Fibroblast of pulmonary artery (primary cell): Measurements from ENCODE around the gene PKD2.

Source experiments
- DNase-seq: peaks from one replicate; pipeline ENCODE4 v3.0.0-alpha.2; 2010; ENCODE audit warnings: low read depth
- H3K4me3 ChIP-seq: replicated peaks from 2 replicates; pipeline ENCODE4 v1.5.1; 2011; ENCODE audit warnings: low read depth, mild to moderate bottlenecking, control low read depth, low read length, moderate library complexity
- CTCF ChIP-seq: IDR thresholded peaks from 2 replicates; pipeline ENCODE4 v1.5.1; 2011; ENCODE audit warnings: mild to moderate bottlenecking, control low read depth, low read length, inconsistent platforms; ENCODE audit errors: missing control alignments

The PKD2 gene

GRCh38 chr4:88045021-88045420 lies 37.6 kb downstream of the PKD2 start:
- no peak overlapping the region for H3K4me3 ChIP-seq
- TF ChIP-seq CTCF = no peak

DNA sequence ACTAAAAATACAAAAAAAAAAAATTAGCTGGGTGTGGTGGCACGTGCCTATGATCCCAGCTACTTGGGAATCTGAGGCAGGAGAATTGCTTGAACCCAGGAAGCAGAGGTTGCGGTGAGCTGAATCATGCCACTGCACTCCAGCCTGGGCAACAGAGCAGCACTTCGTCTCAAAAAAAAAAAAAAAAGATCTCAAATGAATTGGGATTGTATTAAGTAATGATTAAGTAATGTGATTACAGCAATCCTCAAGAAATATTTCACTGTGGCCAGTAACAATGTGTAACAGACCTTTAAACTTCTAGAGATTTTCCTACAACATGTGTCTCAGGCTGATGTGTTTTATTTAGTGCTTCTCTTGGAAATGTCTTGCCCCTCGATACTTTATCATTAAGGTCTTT lies 46.8 kb downstream of the PKD2 start:
- no peak overlapping the region for H3K4me3 ChIP-seq
- no peak for DNase-seq
- no peak for TF ChIP-seq CTCF

More at GRCh38 chr4:88045021-88045420, 37.6 kb downstream of the PKD2 start:
- DNase-seq = no peak

DNA sequence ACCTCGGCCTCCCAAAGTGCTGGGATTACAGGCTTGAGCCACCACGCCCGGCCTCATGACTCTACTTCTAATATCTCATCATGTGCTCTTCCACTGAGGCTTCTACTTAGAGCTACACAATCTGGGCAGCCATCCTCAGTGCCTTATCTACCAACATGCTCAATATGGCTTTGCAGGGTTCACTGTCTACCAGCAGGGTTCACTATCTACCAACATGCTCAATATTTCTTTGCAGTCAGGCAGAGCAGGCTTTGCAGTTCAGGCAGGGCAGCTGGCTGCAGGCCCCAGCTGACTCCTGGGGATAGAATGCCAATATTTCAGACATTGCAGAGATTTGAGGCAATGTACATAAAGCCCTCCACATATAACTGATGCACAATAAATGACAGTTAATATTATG lies 47.5 kb downstream of the PKD2 start:
- DNase-seq = peak; percentile 44
- no peak overlapping the region for H3K4me3 ChIP-seq
- TF ChIP-seq CTCF = peak; percentile 41

DNA sequence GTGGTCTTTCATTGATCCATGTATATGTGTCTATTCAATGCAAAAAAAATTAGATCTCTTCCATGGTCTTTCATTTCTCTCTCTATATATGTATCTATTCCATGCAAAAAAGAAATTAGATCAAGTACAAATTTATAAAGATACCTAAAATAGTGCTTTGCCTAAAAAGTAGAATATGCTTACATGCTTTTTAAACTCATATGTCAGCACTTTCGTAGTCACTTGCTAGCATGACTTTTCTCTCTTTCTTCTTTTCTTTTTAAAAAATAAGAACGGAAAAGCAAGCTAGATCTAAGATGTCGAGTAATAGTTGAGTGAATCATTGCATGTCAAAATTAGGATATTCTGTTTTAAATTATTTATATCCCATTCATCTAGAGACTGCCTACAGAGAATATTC lies 50.9 kb downstream of the PKD2 start:
- DNase-seq = no peak
- H3K4me3 ChIP-seq = no peak overlapping the region
- no peak for TF ChIP-seq CTCF

- H3K4me3 ChIP-seq = no peak overlapping the region
- no peak for DNase-seq
- TF ChIP-seq CTCF = no peak
Observed at GRCh38 chr4:88059766-88060165, 52.3 kb downstream of the PKD2 start.

GRCh38 chr4:88060431-88060830 lies 53.0 kb downstream of the PKD2 start:
- no peak for TF ChIP-seq CTCF

GRCh38 chr4:88062311-88062710 lies 54.9 kb downstream of the PKD2 start:
- no peak for DNase-seq
- H3K4me3 ChIP-seq = no peak overlapping the region
- TF ChIP-seq CTCF = no peak

More at GRCh38 chr4:88060431-88060830, 53.0 kb downstream of the PKD2 start:
- no peak for DNase-seq
- H3K4me3 ChIP-seq = no peak overlapping the region
